ENCODE measurements around the gene P2RY13. TPM values are rescaled to one million over a fixed set of nuclear protein-coding genes. Genes with fewer than 3 reads are reported as not detected.

P2RY13 gene
- not detected in 2 replicates for total RNA-seq

DNA sequence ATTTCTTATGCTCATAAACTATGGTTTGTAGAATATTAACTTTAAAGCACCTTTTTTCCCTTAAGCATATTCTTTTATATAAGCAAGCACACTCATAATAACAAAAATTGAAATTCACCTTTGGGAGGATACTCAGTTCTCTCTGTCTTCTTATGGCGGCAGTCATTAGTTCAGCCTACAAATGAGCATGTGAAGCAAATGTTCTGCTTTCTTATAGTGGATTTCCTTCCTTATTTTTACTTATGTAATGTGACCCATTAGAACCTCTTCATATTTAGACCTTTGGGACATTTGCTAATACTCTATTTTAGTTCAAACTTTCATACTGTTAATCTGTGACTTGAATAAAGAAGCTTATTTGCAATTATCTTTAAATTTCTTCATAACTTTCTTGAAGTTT is at the start of gene P2RY13:
Gene P2RY13 (minus strand): TSS at position 187 of the 400 bp plus-strand sequence. CDS start 21 bp downstream, at position 166.

DNA sequence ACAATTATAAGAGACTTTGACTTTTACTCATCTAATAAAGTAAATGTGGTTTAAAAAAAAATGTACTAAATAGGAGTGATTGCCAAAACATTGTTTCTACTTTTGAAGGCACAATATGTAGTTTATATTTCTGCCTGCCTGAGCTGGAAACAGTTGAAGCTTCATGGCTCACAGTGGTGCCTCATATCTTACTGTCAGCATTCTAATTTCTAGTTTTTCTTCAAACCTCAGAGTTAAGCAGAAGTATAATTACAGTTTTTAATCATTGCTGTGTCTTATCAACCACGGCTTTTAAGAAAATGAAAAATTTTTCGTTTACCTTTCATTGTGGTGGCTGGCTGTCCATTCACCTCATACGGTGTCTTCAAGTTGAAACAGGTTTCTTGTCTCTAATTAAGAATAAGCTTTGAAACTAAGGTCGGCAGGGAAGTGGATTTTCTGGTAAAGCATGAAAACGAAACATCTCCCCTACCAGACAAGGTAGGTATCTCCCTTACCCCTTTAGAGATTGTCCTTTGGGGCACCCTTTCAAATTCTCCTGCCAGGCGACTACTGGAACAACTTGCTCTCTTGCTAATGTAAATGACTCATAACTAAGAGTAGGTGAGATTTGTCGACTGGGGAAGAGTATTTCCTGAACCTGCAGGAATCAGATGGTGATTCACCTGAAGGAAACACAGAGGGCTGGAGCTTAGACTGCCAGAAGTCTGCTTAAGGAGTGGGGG is 12.9 kb downstream of the P2RY13 start, which contains the start of gene GPR87:
Gene GPR87 (minus strand): TSS at position 554 of the 725 bp plus-strand sequence. CDS start 16,720 bp downstream, outside the sequence.

DNA sequence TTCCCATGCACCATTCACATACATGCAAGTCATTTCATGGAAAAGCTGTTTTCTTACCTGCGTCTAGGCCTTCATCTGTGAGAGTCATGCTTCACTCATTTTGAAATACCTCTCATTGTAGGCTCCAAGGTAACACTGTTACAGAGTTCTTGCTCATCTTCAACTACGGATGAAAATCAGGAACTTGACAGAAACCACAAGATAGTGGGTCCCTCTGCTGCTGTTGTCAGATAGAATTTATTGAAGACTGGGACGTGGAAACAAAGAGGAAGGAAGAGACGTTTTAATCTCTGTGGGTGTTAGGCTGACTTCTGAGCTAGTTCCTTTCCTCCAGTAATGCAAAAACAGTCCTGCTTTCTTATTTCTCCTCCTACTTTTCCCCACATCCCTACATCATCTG is 51.1 kb downstream of the P2RY13 start, which contains the start of gene P2RY14:
Gene P2RY14 (minus strand): TSS at position 313 of the 400 bp plus-strand sequence. CDS start 64,226 bp downstream, outside the sequence.

Other genes with a start within 250 kb of the P2RY13 start
- gene MED12L, start 243.9 kb downstream of the P2RY13 start, total RNA-seq: 0.17 and 0.30 TPM in 2 replicates
- not detected in 2 replicates for gene GPR171, start 126.3 kb downstream of the P2RY13 start, total RNA-seq
- not detected in 2 replicates for gene P2RY14, start 51.0 kb downstream of the P2RY13 start, total RNA-seq
- 0.17 and 1.2 TPM in 2 replicates for gene GPR87, start 12.7 kb downstream of the P2RY13 start, total RNA-seq
- gene P2RY12, start 55.2 kb upstream of the P2RY13 start, total RNA-seq: not detected in 2 replicates
- gene IGSF10, start 131.5 kb upstream of the P2RY13 start, total RNA-seq: 0.15 and 0.17 TPM in 2 replicates